ENCODE measurements around the gene GCAT. TPM values are rescaled to one million over a fixed set of nuclear protein-coding genes. Genes with fewer than 3 reads are reported as not detected.

The GCAT gene
- total RNA-seq, 1 donor from 2014 or later: 24.0 TPM

GRCh38 chr22:37824674-37825641 lies 17.2 kb downstream of the GCAT start:
- no peak for DNase-seq (ENCODE audit: low spot score)
- intact Hi-C loops (cut with DNase I): no loop called here

- intact Hi-C loops (cut with DNase I): no loop called here
- DNase-seq (ENCODE audit: low spot score): no peak
Measured at GRCh38 chr22:37827056-37827455, 19.3 kb downstream of the GCAT start.

- intact Hi-C loops (cut with DNase I): no loop called here
- DNase-seq (ENCODE audit: low spot score): no peak
Measured at GRCh38 chr22:37830093-37830842, 22.5 kb downstream of the GCAT start.

- no peak for DNase-seq (ENCODE audit: low spot score)
- intact Hi-C loops (cut with DNase I): no loop called here
Measured at GRCh38 chr22:37831472-37831871, 23.7 kb downstream of the GCAT start.

GRCh38 chr22:37832022-37832857 lies 24.5 kb downstream of the GCAT start:
- intact Hi-C loops (cut with DNase I): no loop called here
- no peak for DNase-seq (ENCODE audit: low spot score)

GRCh38 chr22:37842015-37842793 lies 34.5 kb downstream of the GCAT start:
- intact Hi-C loops (cut with DNase I): no loop called here
- no peak for DNase-seq (ENCODE audit: low spot score)

GRCh38 chr22:37843741-37844089 lies 36.0 kb downstream of the GCAT start:
- intact Hi-C loops (cut with DNase I): no loop called here
- DNase-seq (ENCODE audit: low spot score): no peak

- intact Hi-C loops (cut with DNase I): loop anchor here (5.0 kb wide), 1 partner anchor 38 kb away; the partner anchor contains the start of gene GCAT
- no peak for DNase-seq (ENCODE audit: low spot score)
Measured at GRCh38 chr22:37844904-37845329, 37.2 kb downstream of the GCAT start.

- no peak for DNase-seq (ENCODE audit: low spot score)
- intact Hi-C loops (cut with DNase I): loop anchor here (5.0 kb wide), 1 partner anchor 39 kb away; the partner anchor contains the start of gene GCAT
Measured at GRCh38 chr22:37846433-37846832, 38.7 kb downstream of the GCAT start.

GRCh38 chr22:37848587-37849088 lies 40.9 kb downstream of the GCAT start:
- intact Hi-C loops (cut with DNase I): loop anchor here (5.0 kb wide), 1 partner anchor 41 kb away; the partner anchor contains the start of gene GCAT
- DNase-seq (ENCODE audit: low spot score): no peak

GRCh38 chr22:37849089-37849751 lies 41.5 kb downstream of the GCAT start, which contains the start of gene EIF3L:
Gene EIF3L (plus strand): TSS chr22:37849419. CDS start chr22:37849450, 31 bp downstream.
- intact Hi-C loops (cut with DNase I): loop anchor here (5.0 kb wide), 1 partner anchor 42 kb away; the partner anchor contains the start of gene GCAT

GRCh38 chr22:37850801-37851200 lies 43.1 kb downstream of the GCAT start:
- intact Hi-C loops (cut with DNase I): no loop called here
- DNase-seq (ENCODE audit: low spot score): no peak

More at GRCh38 chr22:37849089-37849751, 41.5 kb downstream of the GCAT start, which contains the start of gene EIF3L:
- peak; percentile 98 for DNase-seq (ENCODE audit: low spot score)

- intact Hi-C loops (cut with DNase I): no loop called here
- DNase-seq (ENCODE audit: low spot score): no peak
Measured at GRCh38 chr22:37852418-37852817, 44.7 kb downstream of the GCAT start.

GRCh38 chr22:37854946-37855345 lies 47.2 kb downstream of the GCAT start:
- no peak for DNase-seq (ENCODE audit: low spot score)
- intact Hi-C loops (cut with DNase I): no loop called here

- no peak for DNase-seq (ENCODE audit: low spot score)
- intact Hi-C loops (cut with DNase I): no loop called here
Measured at GRCh38 chr22:37855462-37855861, 47.7 kb downstream of the GCAT start.

- intact Hi-C loops (cut with DNase I): no loop called here
- no peak for DNase-seq (ENCODE audit: low spot score)
Measured at GRCh38 chr22:37860796-37861421, 53.2 kb downstream of the GCAT start.

GRCh38 chr22:37862570-37863325 lies 55.0 kb downstream of the GCAT start:
- no peak for DNase-seq (ENCODE audit: low spot score)
- intact Hi-C loops (cut with DNase I): loop anchor here (1.0 kb wide), 1 partner anchor 45 kb away; no protein-coding TSS in a partner anchor

Data from cardiac septum (tissue), 1 donor.